Dermis blood vessel endothelial cell (primary cell): ENCODE results near the gene IL22RA1. TPM values are rescaled to one million over a fixed set of nuclear protein-coding genes. Genes with fewer than 3 reads are reported as not detected.

Source experiments
- DNase-seq: peaks from one replicate; pipeline ENCODE4 v3.0.0; 2010
- total RNA-seq: library from RNA; depleted of rRNA; stranded (reverse); fragments of >200 nt; gene quantifications from 2 replicates; pipeline ENCODE4 v1.2.3, GENCODE V29; 2014

IL22RA1 gene
- total RNA-seq, 1 donor from 2014 or later: not detected

- DNase-seq: no peak
These were observed 5.9 kb downstream of the IL22RA1 start for GRCh38 chr1:24136956-24137539.

- no peak for DNase-seq
These were observed 8.6 kb downstream of the IL22RA1 start for GRCh38 chr1:24134376-24134775.

- no peak for DNase-seq
These were observed 9.1 kb downstream of the IL22RA1 start for GRCh38 chr1:24133819-24134218.

- no peak for DNase-seq
These were observed 12.6 kb downstream of the IL22RA1 start for GRCh38 chr1:24130385-24130784.

GRCh38 chr1:24127801-24128363, 15.1 kb downstream of the IL22RA1 start:
- no peak for DNase-seq

- DNase-seq: no peak
These were observed 15.7 kb downstream of the IL22RA1 start for GRCh38 chr1:24127134-24127800.

GRCh38 chr1:24126672-24127023, 16.3 kb downstream of the IL22RA1 start:
- DNase-seq: no peak

GRCh38 chr1:24126018-24126671, 16.8 kb downstream of the IL22RA1 start:
- peak; percentile 31 for DNase-seq

GRCh38 chr1:24125456-24125855, 17.5 kb downstream of the IL22RA1 start:
- no peak for DNase-seq

- no peak for DNase-seq
These were observed 18.0 kb downstream of the IL22RA1 start for GRCh38 chr1:24124980-24125379.

GRCh38 chr1:24123611-24124010, 19.3 kb downstream of the IL22RA1 start:
- no peak for DNase-seq

GRCh38 chr1:24122776-24123175, 20.2 kb downstream of the IL22RA1 start:
- no peak for DNase-seq

GRCh38 chr1:24121406-24121805, 21.5 kb downstream of the IL22RA1 start:
- DNase-seq: no peak

- DNase-seq: no peak
These were observed 22.0 kb downstream of the IL22RA1 start for GRCh38 chr1:24120965-24121364.

GRCh38 chr1:24119859-24120756, 22.8 kb downstream of the IL22RA1 start:
- DNase-seq: no peak

GRCh38 chr1:24119489-24119858, 23.5 kb downstream of the IL22RA1 start:
- no peak for DNase-seq

GRCh38 chr1:24118410-24119242, 24.3 kb downstream of the IL22RA1 start:
- no peak for DNase-seq

GRCh38 chr1:24117722-24118409, 25.1 kb downstream of the IL22RA1 start:
- DNase-seq: no peak

GRCh38 chr1:24117132-24117531, 25.8 kb downstream of the IL22RA1 start:
- DNase-seq: no peak

GRCh38 chr1:24114753-24115152, 28.2 kb downstream of the IL22RA1 start:
- no peak for DNase-seq

- no peak for DNase-seq
These were observed 29.3 kb downstream of the IL22RA1 start for GRCh38 chr1:24113641-24114033.
